ENCODE results near the gene RPTOR. TPM values are rescaled to one million over a fixed set of nuclear protein-coding genes. Genes with fewer than 3 reads are reported as not detected.
"Not testable (repeated sequence)": the region's sequence is repeated elsewhere in the genome, so short reads cannot be mapped to it uniquely, and the experiment has no call there.

Gene RPTOR
- total RNA-seq, 4 donors from 2014 or later, result 47.6 to 56.9 (median 55.4) TPM

- ATAC-seq (no peak), DNase-seq (no peak)
- Histone ChIP-seq H3K4me3 (no peak overlapping the region), H3K4me1 (peaks cover 9 to 21% of the 10 kb centered on the region in 2 donors), H3K36me3 (no peaks in the 10 kb centered on the region), H3K27ac (no peak overlapping the region), H3K9me3 (no peaks in the 10 kb centered on the region), H3K27me3 (no peaks in the 10 kb centered on the region)
- TF ChIP-seq POLR2A (IDR thresholded peaks at IDR 0.05), result no peak
- TF ChIP-seq, protein P1, sequence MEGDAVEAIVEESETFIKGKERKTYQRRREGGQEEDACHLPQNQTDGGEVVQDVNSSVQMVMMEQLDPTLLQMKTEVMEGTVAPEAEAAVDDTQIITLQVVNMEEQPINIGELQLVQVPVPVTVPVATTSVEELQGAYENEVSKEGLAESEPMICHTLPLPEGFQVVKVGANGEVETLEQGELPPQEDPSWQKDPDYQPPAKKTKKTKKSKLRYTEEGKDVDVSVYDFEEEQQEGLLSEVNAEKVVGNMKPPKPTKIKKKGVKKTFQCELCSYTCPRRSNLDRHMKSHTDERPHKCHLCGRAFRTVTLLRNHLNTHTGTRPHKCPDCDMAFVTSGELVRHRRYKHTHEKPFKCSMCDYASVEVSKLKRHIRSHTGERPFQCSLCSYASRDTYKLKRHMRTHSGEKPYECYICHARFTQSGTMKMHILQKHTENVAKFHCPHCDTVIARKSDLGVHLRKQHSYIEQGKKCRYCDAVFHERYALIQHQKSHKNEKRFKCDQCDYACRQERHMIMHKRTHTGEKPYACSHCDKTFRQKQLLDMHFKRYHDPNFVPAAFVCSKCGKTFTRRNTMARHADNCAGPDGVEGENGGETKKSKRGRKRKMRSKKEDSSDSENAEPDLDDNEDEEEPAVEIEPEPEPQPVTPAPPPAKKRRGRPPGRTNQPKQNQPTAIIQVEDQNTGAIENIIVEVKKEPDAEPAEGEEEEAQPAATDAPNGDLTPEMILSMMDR (IDR thresholded peaks at IDR 0.05 in 4 of 5, conservative IDR thresholded peaks at IDR 0.05 in 1 of 5), result no peak
- in situ Hi-C loops (cut with MboI; ENCODE audit: low sequenced_read_pairs in 4 of 4), result no loop called here
- intact Hi-C loops (cut with DNase I; ENCODE audit: low total_unique reads), result no loop called here
Measured at GRCh38 chr17:80696964-80697363, 152.3 kb downstream of the RPTOR start.

- Histone ChIP-seq H3K27ac (no peak overlapping the region), H3K9me3 (no peaks in the 10 kb centered on the region), H3K4me3 (no peak overlapping the region), H3K27me3 (no peaks in the 10 kb centered on the region), H3K36me3 (no peaks in the 10 kb centered on the region), H3K4me1 (peaks cover 9 to 21% of the 10 kb centered on the region in 2 donors)
- TF ChIP-seq, protein P1 (IDR thresholded peaks at IDR 0.05 in 4 of 5, conservative IDR thresholded peaks at IDR 0.05 in 1 of 5), result no peak
- TF ChIP-seq POLR2A (IDR thresholded peaks at IDR 0.05), result no peak
- intact Hi-C loops (cut with DNase I; ENCODE audit: low total_unique reads) (no loop called here), in situ Hi-C loops (cut with MboI; ENCODE audit: low sequenced_read_pairs in 4 of 4) (no loop called here)
- DNase-seq (no peak), ATAC-seq (no peak)
Measured at GRCh38 chr17:80698297-80698696, 153.7 kb downstream of the RPTOR start.

DNA sequence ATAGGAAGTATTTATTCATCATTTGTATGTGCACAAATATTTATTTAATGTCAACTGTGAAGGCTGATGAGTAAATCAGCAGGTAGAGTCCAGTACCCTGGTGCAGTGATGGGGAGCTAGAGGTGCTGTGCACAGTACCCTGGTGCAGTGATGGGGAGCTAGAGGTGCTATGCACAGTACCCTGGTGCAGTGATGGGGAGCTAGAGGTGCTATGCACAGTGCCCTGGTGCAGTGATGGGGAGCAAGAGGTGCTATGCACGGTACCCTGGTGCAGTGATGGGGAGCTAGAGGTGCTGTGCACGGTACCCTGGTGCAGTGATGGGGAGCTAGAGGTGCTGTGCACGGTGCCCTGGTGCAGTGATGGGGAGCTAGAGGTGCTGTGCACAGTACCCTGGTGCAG, 154.6 kb downstream of the RPTOR start:
- H3K4me3 ChIP-seq; H3K9me3 ChIP-seq; H3K36me3 ChIP-seq; H3K27me3 ChIP-seq; intact Hi-C loops (cut with DNase I; ENCODE audit: low total_unique reads); DNase-seq; H3K27ac ChIP-seq; ATAC-seq; in situ Hi-C loops (cut with MboI; ENCODE audit: low sequenced_read_pairs in 4 of 4): not testable (repeated sequence)
- peaks cover 9 to 19% of the 10 kb centered on the region in 2 donors for H3K4me1 ChIP-seq

DNA sequence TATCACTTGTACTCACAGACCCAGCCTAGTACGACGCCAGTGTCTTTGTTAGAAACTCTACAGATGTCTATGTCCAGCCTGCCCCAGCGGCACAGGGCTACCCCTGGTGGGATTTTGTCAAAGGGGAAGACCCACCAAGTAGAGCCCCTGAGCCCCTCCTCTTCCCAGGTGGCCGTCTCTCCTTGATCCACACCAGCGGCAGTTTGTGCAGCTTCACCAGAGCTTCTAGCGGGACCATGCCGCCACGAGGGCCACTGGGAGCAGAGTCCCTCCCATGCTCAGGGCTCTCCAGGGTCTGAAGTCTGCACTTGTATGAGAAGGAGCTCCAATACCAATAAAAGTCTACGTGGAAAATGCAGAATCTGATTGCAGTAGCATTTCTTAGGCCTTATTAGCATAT, 157.1 kb downstream of the RPTOR start:
- no peak for ATAC-seq
- in situ Hi-C loops (cut with MboI; ENCODE audit: low sequenced_read_pairs in 4 of 4), result no loop called here
- no peak for TF ChIP-seq POLR2A (IDR thresholded peaks at IDR 0.05)
- TF ChIP-seq, protein P1 (IDR thresholded peaks at IDR 0.05 in 4 of 5, conservative IDR thresholded peaks at IDR 0.05 in 1 of 5), result no peak
- intact Hi-C loops (cut with DNase I; ENCODE audit: low total_unique reads), result no loop called here
- Histone ChIP-seq H3K9me3 (no peaks in the 10 kb centered on the region), H3K4me3 (no peak overlapping the region), H3K27me3 (no peaks in the 10 kb centered on the region), H3K27ac (no peak overlapping the region), H3K4me1 (no peaks in the 10 kb centered on the region), H3K36me3 (no peaks in the 10 kb centered on the region)
- no peak for DNase-seq

DNA sequence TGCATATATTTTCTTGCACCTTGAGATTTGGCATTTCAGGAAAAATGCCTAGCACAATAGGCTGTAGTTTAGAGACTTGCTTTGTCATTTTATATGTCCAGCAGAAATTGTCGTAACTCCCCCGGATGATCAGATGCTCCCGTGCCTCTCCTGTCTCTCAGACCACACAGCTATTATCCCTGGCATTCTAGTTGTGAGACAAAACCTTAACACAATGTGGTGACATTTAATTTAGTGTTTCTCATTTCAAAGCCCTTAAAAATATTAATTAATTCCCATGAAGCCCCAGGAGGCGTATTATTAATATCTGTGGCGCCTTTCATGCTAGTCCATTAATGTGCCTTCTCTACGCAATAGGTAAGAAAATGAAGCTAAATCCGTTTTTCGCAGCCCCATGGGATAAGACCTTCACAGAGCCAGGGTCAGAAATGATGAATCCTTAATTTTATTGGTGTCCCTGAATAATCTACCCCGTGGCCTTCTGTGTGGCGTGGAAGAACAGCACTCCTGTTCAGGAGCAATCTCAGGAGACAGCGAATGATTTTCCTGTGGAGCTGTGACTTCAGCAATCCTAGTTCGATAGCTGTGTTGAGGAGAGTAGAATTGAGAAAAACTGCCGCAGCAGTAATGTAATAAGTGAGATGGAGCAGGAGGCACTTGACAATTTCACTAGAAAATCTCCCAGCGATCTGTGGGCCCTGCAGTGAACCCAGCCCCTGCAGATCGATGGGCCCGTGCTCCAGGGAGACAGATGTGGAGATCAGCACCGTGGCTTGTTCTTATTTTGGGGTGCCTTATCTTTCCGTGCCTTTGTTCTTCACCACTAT, 157.9 kb downstream of the RPTOR start:
- no peaks in the 10 kb centered on the region for H3K9me3 ChIP-seq
- H3K27me3 ChIP-seq, result no peaks in the 10 kb centered on the region
- no peaks in the 10 kb centered on the region for H3K4me1 ChIP-seq
- no peak overlapping the region for H3K4me3 ChIP-seq
- H3K36me3 ChIP-seq, result no peaks in the 10 kb centered on the region
- intact Hi-C loops (cut with DNase I; ENCODE audit: low total_unique reads), result no loop called here
- DNase-seq (no peak), ATAC-seq (no peak)
- no peak overlapping the region for H3K27ac ChIP-seq
- in situ Hi-C loops (cut with MboI; ENCODE audit: low sequenced_read_pairs in 4 of 4), result no loop called here
- no peak for TF ChIP-seq POLR2A (IDR thresholded peaks at IDR 0.05)
- TF ChIP-seq, protein P1 (IDR thresholded peaks at IDR 0.05 in 4 of 5, conservative IDR thresholded peaks at IDR 0.05 in 1 of 5), result no peak

All from gastrocnemius medialis (tissue), 4 donors.